DND-41 (cell line): ENCODE data around the gene DRD3.

Source experiments
- ATAC-seq: fragments of 200-7000 bp; cut with Tn5 transposase; 3 replicates; pipeline ENCODE4 v1.9.1; 2021; ENCODE audit warnings: low read depth; ENCODE audit not compliant: insufficient read depth
- DNase-seq: peaks from one replicate; pipeline ENCODE4 v3.0.0-alpha.2; 2020
- H2AFZ ChIP-seq: 2 replicates; pipeline ENCODE4 v1.6.0; 2012; ENCODE audit warnings: low read depth, low read length
- H3K27ac ChIP-seq: 2 replicates; pipeline ENCODE4 v1.5.1; 2012; ENCODE audit warnings: low read length, inconsistent platforms
- H3K27me3 ChIP-seq: fragments of 200-600 bp; sonication (generic); 2 replicates; pipeline ENCODE4 v1.6.0; 2012; ENCODE audit warnings: low read length, mild to moderate bottlenecking, inconsistent platforms; ENCODE audit not compliant: insufficient read depth, poor library complexity
- H3K36me3 ChIP-seq: 2 replicates; pipeline ENCODE4 v1.5.1; 2012; ENCODE audit warnings: low read length, inconsistent platforms; ENCODE audit not compliant: insufficient read depth
- H3K4me1 ChIP-seq: 2 replicates; pipeline ENCODE4 v1.5.1; 2012; ENCODE audit warnings: mild to moderate bottlenecking, low read length; ENCODE audit not compliant: insufficient read depth
- H3K4me2 ChIP-seq: 2 replicates; pipeline ENCODE4 v1.6.0; 2012; ENCODE audit warnings: mild to moderate bottlenecking, moderate library complexity, low read length, inconsistent platforms; ENCODE audit not compliant: insufficient read depth
- H3K4me3 ChIP-seq, 2 experiments: fragments of 200-600 bp in 1 of 2; shearing (Covaris generic) in 1 of 2; 2 replicates each; pipeline ENCODE4 v1.5.1; 2012 to 2016; ENCODE audit warnings: inconsistent platforms in 2 of 2, low read length in 2 of 2, mild to moderate bottlenecking in 2 of 2, low read depth in 1 of 2, moderate library complexity in 1 of 2
- H3K79me2 ChIP-seq: 2 replicates; pipeline ENCODE4 v1.6.0; 2012; ENCODE audit warnings: low read length, inconsistent platforms; ENCODE audit not compliant: insufficient read depth
- H3K9ac ChIP-seq: 2 replicates; pipeline ENCODE4 v1.6.0; 2012; ENCODE audit warnings: low read depth, mild to moderate bottlenecking, inconsistent platforms, low read length, moderate library complexity
- H3K9me3 ChIP-seq: 2 replicates; pipeline ENCODE4 v1.5.1; 2012; ENCODE audit warnings: low read length, moderate library complexity, mild to moderate bottlenecking, inconsistent platforms; ENCODE audit not compliant: insufficient read depth, severe bottlenecking
- H4K20me1 ChIP-seq: 2 replicates; pipeline ENCODE4 v1.6.0; 2012; ENCODE audit warnings: low read length; ENCODE audit not compliant: insufficient read depth
- EZH2 ChIP-seq: IDR thresholded peaks from 3 replicates; pipeline ENCODE4 v1.6.1; 2012; ENCODE audit warnings: borderline replicate concordance, low read depth, mild to moderate bottlenecking, moderate library complexity, low read length, inconsistent platforms; ENCODE audit not compliant: severe bottlenecking
- TF ChIP-seq, protein P1 (sequence below): IDR thresholded peaks from 2 replicates; pipeline ENCODE4 v1.5.1; 2012; ENCODE audit warnings: borderline replicate concordance, low read length, moderate library complexity, mild to moderate bottlenecking; ENCODE audit not compliant: poor library complexity, severe bottlenecking; ENCODE audit errors: extremely low read depth

The DRD3 gene

DNA sequence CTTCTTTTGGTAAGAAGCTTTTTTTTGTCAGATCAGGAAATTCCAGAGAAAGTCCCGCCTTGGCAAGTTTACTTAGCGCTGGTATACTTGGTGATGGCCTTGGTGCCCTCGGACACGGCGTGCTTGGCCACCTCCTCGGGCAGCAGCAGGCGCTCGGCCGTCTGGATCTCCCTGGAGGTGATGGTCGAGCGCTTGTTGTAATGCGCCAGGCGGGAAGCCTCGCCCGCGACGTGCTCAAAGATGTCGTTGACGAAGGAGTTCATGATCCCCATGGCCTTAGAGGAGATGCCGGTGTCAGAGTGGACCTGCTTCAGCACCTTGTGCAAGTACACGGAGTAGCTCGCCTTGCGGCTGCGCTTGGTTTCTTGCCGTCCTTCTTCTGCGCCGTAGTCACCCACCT lies 75.7 kb downstream of the DRD3 start:
- Histone ChIP-seq H3K79me2 (no peaks in the 10 kb centered on the region), H3K27me3 (no peaks in the 10 kb centered on the region), H2AFZ (no peak overlapping the region), H3K4me3 (no peak overlapping the region), H3K27ac (no peak overlapping the region), H3K9me3 (no peaks in the 10 kb centered on the region), H3K9ac (no peak overlapping the region), H3K4me1 (no peaks in the 10 kb centered on the region), H3K4me2 (no peak overlapping the region), H3K36me3 (no peaks in the 10 kb centered on the region), H4K20me1 (no peaks in the 10 kb centered on the region)
- no peak for ATAC-seq
- TF ChIP-seq, protein P1, sequence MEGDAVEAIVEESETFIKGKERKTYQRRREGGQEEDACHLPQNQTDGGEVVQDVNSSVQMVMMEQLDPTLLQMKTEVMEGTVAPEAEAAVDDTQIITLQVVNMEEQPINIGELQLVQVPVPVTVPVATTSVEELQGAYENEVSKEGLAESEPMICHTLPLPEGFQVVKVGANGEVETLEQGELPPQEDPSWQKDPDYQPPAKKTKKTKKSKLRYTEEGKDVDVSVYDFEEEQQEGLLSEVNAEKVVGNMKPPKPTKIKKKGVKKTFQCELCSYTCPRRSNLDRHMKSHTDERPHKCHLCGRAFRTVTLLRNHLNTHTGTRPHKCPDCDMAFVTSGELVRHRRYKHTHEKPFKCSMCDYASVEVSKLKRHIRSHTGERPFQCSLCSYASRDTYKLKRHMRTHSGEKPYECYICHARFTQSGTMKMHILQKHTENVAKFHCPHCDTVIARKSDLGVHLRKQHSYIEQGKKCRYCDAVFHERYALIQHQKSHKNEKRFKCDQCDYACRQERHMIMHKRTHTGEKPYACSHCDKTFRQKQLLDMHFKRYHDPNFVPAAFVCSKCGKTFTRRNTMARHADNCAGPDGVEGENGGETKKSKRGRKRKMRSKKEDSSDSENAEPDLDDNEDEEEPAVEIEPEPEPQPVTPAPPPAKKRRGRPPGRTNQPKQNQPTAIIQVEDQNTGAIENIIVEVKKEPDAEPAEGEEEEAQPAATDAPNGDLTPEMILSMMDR = no peak
- TF ChIP-seq EZH2 = no peak
- DNase-seq = no peak

DNA sequence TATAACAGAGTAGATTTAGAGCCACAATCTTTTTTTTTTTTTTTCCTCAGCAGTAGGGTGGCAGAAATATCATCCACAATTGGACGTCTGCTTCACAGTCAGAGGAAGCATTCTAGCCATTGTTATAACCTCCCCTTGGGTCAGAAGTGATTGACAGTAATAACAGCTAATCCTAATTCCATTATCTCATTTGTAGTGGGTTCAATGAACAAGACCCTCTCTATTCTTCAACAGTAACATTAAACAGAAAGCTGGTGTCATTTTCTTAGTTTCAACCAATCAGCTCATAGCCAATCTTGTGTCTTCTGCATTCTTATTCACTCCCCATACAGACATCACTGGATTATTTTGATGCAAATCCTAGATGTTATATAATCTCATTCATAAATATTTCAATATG lies 77.8 kb downstream of the DRD3 start:
- H3K9me3 ChIP-seq = no peaks in the 10 kb centered on the region
- no peaks in the 10 kb centered on the region for H4K20me1 ChIP-seq
- no peak overlapping the region for H3K4me2 ChIP-seq
- H3K79me2 ChIP-seq = no peaks in the 10 kb centered on the region
- TF ChIP-seq, protein P1 = no peak
- no peak for TF ChIP-seq EZH2
- ATAC-seq (no peak), DNase-seq (no peak)
- no peaks in the 10 kb centered on the region for H3K36me3 ChIP-seq
- H2AFZ ChIP-seq = no peak overlapping the region
- no peaks in the 10 kb centered on the region for H3K4me1 ChIP-seq
- no peaks in the 10 kb centered on the region for H3K27me3 ChIP-seq
- H3K4me3 ChIP-seq = no peak overlapping the region
- H3K9ac ChIP-seq = no peak overlapping the region
- H3K27ac ChIP-seq = no peak overlapping the region

DNA sequence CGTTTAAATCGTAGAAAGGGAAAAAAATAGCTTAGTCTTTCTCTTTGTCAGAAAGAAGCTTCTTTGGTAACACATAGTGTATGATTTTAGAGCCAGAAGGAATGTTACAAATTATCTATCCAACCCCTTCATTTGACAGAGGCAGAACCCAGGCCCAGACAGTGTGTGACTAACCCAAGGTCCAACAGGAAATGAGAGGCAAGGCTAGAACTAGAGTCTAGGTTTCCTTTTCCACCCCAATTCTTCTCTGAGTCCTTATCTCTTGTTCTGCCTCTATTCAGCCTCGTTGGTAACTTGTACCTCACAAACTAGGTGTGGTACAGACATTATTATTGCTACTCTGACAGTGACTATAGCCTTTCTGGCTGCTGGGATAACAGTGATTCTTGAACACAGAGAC lies 83.1 kb downstream of the DRD3 start:
- Histone ChIP-seq H3K9ac (no peak overlapping the region), H3K4me2 (no peak overlapping the region), H3K27ac (no peak overlapping the region), H3K36me3 (no peaks in the 10 kb centered on the region), H2AFZ (no peak overlapping the region), H3K4me1 (no peaks in the 10 kb centered on the region), H4K20me1 (no peaks in the 10 kb centered on the region), H3K9me3 (no peaks in the 10 kb centered on the region), H3K79me2 (no peaks in the 10 kb centered on the region), H3K4me3 (no peak overlapping the region), H3K27me3 (no peaks in the 10 kb centered on the region)
- DNase-seq (no peak), ATAC-seq (no peak)
- TF ChIP-seq, protein P1 = no peak
- no peak for TF ChIP-seq EZH2

DNA sequence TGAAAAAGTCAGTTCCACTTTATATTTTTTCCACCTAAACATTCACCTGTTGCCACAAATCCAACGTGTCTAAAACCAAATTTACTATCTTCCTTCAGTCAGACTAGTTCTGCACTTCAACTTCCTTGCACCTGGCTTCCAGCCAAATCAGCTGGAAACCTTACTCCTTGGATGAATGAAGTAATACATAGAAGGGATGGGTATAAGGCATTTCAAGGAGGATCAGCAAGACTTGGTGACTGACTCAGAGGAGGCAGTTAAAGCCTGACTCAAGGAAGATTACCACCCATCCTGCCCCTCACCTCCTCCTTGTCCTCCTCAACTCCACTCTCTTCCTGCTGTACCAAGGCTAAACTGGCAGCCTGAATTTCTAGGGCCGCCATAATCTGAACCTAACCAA lies 85.3 kb downstream of the DRD3 start:
- no peak for ATAC-seq
- H4K20me1 ChIP-seq = no peaks in the 10 kb centered on the region

More for the DNA sequence above, 85.3 kb downstream of the DRD3 start:
- Histone ChIP-seq H3K4me1 (no peaks in the 10 kb centered on the region), H3K27me3 (no peaks in the 10 kb centered on the region), H3K4me2 (no peak overlapping the region), H3K4me3 (no peak overlapping the region), H3K9ac (no peak overlapping the region), H3K27ac (no peak overlapping the region), H3K36me3 (no peaks in the 10 kb centered on the region), H3K9me3 (no peaks in the 10 kb centered on the region), H2AFZ (no peak overlapping the region), H3K79me2 (no peaks in the 10 kb centered on the region)
- TF ChIP-seq, protein P1 = no peak
- TF ChIP-seq EZH2 = no peak
- no peak for DNase-seq
